K562 (cell line): Measurements from ENCODE around the gene ZNF23. TPM values are rescaled to one million over a fixed set of nuclear protein-coding genes. Genes with fewer than 3 reads are reported as not detected.

Experiments
- BRD4 ChIP-seq: fragments of 200-600 bp; sonication (generic); IDR thresholded peaks from 2 replicates; pipeline ENCODE4 v1.6.1; 2017; ENCODE audit warnings: inconsistent platforms
- JUNB ChIP-seq: fragments of 450-650 bp; formaldehyde crosslinking; conservative IDR thresholded peaks from 2 replicates; pipeline ENCODE4 v1.4.0; 2020; ENCODE audit warnings: mild to moderate bottlenecking
- NEUROD1 ChIP-seq: fragments of 150-350 bp; IDR thresholded peaks from 2 replicates; pipeline ENCODE4 v1.6.1; 2014; ENCODE audit warnings: borderline replicate concordance, low read length, low read depth; ENCODE audit not compliant: partially characterized antibody
- NRF1 ChIP-seq, 2 experiments: fragments of 450-650 bp; IDR thresholded peaks in 1 of 2; conservative IDR thresholded peaks in 1 of 2; 2 replicates each; pipeline ENCODE4 v1.6.1; 2014; ENCODE audit warnings: mild to moderate bottlenecking in 2 of 2
- PHTF2 ChIP-seq: fragments of 250-450 bp; sonication (Bioruptor Pico); IDR thresholded peaks from 2 replicates; pipeline ENCODE4 v1.5.0; 2021; ENCODE audit warnings: mild to moderate bottlenecking
- RBM22 ChIP-seq: fragments of 200-400 bp; formaldehyde crosslinking; IDR thresholded peaks from 2 replicates; pipeline ENCODE4 v1.6.1; 2018; ENCODE audit warnings: low read length, low read depth; ENCODE audit not compliant: poor library complexity, severe bottlenecking
- RCOR1 ChIP-seq, 2 experiments: IDR thresholded peaks; 2 replicates each; pipeline ENCODE4 v1.6.1; 2012; ENCODE audit warnings: low read depth in 2 of 2, low read length in 2 of 2, borderline replicate concordance in 1 of 2, improper control_type of control experiment in 1 of 2
- TAF7 ChIP-seq: fragments of 450-650 bp; IDR thresholded peaks from 2 replicates; pipeline ENCODE4 v1.6.1; 2016; ENCODE audit warnings: missing genetic modification characterization, missing compliant biosample characterization
- ZFPM2 ChIP-seq: fragments of 250-450 bp; sonication (Bioruptor Pico); IDR thresholded peaks from 2 replicates; pipeline ENCODE4 v1.5.1; 2022; ENCODE audit warnings: mild to moderate bottlenecking
- ZNF134 ChIP-seq: fragments of 250-450 bp; sonication (Bioruptor Pico); conservative IDR thresholded peaks from 2 replicates; pipeline ENCODE4 v1.4.0; 2020
- ZNF316 ChIP-seq: fragments of 450-650 bp; IDR thresholded peaks from 2 replicates; pipeline ENCODE4 v1.6.1; 2016
- polyA plus RNA-seq, 8 experiments: library from polyadenylated mRNA; depleted of rRNA in 4 of 8; stranded (reverse) in 5 of 8; unstranded in 3 of 8; fragments of >200 nt; fragmentation: Nextera tagmentation in 2 of 8; fragmentation: Illumina TruSeq in 1 of 8; extraction: Ambion mirVana in 2 of 8; extraction: Trizol in 1 of 8; gene quantifications; 2 replicates each; pipeline versions ENCODE4 v1.2.1 to v1.2.3, GENCODE V29; 2011 to 2014; ENCODE audit warnings: inconsistent platforms in 1 of 8, missing spikeins in 1 of 8
- total RNA-seq, 7 experiments: library from RNA; depleted of rRNA in 6 of 7; stranded (reverse); fragments of >200 nt in 6 of 7; fragmentation: Illumina TruSeq in 2 of 7; extraction: Trizol in 2 of 7; gene quantifications; 2 replicates each; pipeline versions ENCODE4 v1.2.1 to v1.2.3, GENCODE V29; 2011 to 2021; ENCODE audit warnings: low replicate concordance in 1 of 7
- TF ChIP-seq, protein P1 (sequence below), 2 experiments: fragments of 450-650 bp in 1 of 2; sonication (generic) in 1 of 2; formaldehyde crosslinking; conservative IDR thresholded peaks; 2 replicates each; pipeline versions ENCODE4 v1.4.0 to v1.8.1; 2020 to 2022; ENCODE audit warnings: mild to moderate bottlenecking in 1 of 2, missing genetic modification reagents in 1 of 2
- TF ChIP-seq, protein P2 (sequence below), 2 experiments: IDR thresholded peaks; 2 replicates each; pipeline ENCODE4 v1.6.1; 2011; ENCODE audit warnings: borderline replicate concordance in 1 of 2, control low read depth in 1 of 2, low read depth in 1 of 2, low read length in 1 of 2, mild to moderate bottlenecking in 1 of 2, mixed read lengths in 1 of 2, moderate library complexity in 1 of 2; ENCODE audit not compliant: insufficient read depth in 1 of 2, insufficient read length in 1 of 2, poor library complexity in 1 of 2, severe bottlenecking in 1 of 2; ENCODE audit errors: extremely low read depth in 1 of 2
- TF ChIP-seq, protein P3 (sequence below): fragments of 250-450 bp; sonication (Bioruptor Pico); IDR thresholded peaks from 2 replicates; pipeline ENCODE4 v1.8.0; 2021; ENCODE audit warnings: moderate library complexity, mild to moderate bottlenecking, inconsistent platforms
- TF ChIP-seq, protein P4 (sequence below): fragments of 200-400 bp; formaldehyde crosslinking; IDR thresholded peaks from 2 replicates; pipeline ENCODE4 v1.6.1; 2017; ENCODE audit warnings: mild to moderate bottlenecking, low read depth, low read length, moderate library complexity
- TF ChIP-seq, protein P5 (sequence below): fragments of 250-450 bp; sonication (Bioruptor Pico); IDR thresholded peaks from 2 replicates; pipeline ENCODE4 v1.4.0; 2020

The ZNF23 gene
- total and polyA plus RNA-seq, 9 of the 15 experiments (the other 6 are each of a cell fraction or from before 2014, with no cell fraction given) = 4.7 to 13.4 (median 11.2) TPM

DNA sequence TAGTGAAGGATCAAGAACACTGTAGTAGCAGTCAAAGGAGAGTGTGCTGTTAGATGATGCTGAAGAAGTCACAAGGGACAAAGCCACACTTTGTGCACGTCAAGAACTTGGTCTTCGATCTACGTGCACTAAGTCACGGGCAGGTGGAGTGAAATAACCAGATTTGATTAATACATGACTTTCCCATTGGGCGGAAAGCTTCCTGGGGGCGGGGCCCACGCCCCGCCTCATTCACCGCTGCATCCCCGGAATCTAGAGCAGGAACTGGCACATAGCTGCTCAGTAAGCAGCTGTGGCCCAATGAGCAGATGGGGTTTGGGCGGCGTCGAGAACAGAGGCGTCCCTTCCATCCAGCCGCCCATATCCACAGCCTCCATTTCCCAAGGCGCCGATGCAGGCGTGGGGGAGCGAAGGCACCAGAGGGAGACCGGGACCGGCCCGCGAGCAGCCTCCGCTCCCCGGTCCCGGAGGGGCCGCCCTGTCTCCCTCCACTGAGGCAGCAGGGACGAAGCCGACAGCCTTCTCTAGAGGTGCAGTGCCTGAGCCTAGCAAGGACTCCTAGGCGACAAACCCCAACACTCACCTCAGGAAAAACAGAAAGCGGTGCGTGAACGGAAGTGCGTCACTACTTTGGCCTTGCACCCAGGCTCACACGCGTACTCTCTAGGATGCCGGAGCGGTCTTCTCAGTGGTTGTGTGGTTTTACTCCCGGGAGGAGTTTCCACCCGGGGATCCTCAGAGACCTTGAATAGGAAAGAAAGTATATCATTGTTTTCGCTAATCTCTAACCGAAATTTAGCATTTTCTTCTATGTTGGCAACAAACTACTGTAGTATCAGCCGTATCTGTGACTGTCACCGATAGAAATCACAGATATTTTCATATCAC is 22.2 kb upstream of the ZNF23 start (continued):
- TF ChIP-seq, protein P1, sequence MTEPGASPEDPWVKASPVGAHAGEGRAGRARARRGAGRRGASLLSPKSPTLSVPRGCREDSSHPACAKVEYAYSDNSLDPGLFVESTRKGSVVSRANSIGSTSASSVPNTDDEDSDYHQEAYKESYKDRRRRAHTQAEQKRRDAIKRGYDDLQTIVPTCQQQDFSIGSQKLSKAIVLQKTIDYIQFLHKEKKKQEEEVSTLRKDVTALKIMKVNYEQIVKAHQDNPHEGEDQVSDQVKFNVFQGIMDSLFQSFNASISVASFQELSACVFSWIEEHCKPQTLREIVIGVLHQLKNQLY (CRISPR knock-in tag; conservative IDR thresholded peaks at IDR 0.05) = no peak
- TF ChIP-seq, protein P2, sequence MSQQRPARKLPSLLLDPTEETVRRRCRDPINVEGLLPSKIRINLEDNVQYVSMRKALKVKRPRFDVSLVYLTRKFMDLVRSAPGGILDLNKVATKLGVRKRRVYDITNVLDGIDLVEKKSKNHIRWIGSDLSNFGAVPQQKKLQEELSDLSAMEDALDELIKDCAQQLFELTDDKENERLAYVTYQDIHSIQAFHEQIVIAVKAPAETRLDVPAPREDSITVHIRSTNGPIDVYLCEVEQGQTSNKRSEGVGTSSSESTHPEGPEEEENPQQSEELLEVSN (IDR thresholded peaks at IDR 0.05; ENCODE audit: borderline replicate concordance in 1 of 2, extremely low read depth in 1 of 2, insufficient read depth in 1 of 2, insufficient read length in 1 of 2, low read depth in 1 of 2, low read length in 1 of 2, poor library complexity in 1 of 2, severe bottlenecking in 1 of 2) = peak in 1 of 2 experiments; percentile 41
- TF ChIP-seq JUNB (CRISPR knock-in tag) (no peak), RBM22 (no peak), ZFPM2 (CRISPR knock-in tag) (no peak), TAF7 (tag) (peak; percentile 29; the same call in 1 of the 2 replicates), NEUROD1 (no peak), ZNF316 (no peak), RCOR1 (IDR thresholded peaks at IDR 0.05; ENCODE audit: borderline replicate concordance in 1 of 2, low read depth in 2 of 2, low read length in 2 of 2) (peak in 1 of 2 experiments; percentile 73; a peak in 2 of 4 replicates), ZNF134 (no peak), NRF1 (conservative IDR thresholded peaks at IDR 0.05 in 1 of 2, IDR thresholded peaks at IDR 0.05 in 1 of 2) (peak; percentile 34 to 54), BRD4 (no peak), PHTF2 (CRISPR knock-in tag) (no peak)
- TF ChIP-seq, protein P3, sequence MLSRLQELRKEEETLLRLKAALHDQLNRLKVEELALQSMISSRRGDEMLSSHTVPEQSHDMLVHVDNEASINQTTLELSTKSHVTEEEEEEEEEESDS (CRISPR knock-in tag) = no peak
- TF ChIP-seq, protein P4, sequence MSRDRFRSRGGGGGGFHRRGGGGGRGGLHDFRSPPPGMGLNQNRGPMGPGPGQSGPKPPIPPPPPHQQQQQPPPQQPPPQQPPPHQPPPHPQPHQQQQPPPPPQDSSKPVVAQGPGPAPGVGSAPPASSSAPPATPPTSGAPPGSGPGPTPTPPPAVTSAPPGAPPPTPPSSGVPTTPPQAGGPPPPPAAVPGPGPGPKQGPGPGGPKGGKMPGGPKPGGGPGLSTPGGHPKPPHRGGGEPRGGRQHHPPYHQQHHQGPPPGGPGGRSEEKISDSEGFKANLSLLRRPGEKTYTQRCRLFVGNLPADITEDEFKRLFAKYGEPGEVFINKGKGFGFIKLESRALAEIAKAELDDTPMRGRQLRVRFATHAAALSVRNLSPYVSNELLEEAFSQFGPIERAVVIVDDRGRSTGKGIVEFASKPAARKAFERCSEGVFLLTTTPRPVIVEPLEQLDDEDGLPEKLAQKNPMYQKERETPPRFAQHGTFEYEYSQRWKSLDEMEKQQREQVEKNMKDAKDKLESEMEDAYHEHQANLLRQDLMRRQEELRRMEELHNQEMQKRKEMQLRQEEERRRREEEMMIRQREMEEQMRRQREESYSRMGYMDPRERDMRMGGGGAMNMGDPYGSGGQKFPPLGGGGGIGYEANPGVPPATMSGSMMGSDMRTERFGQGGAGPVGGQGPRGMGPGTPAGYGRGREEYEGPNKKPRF = no peak
- TF ChIP-seq, protein P5, sequence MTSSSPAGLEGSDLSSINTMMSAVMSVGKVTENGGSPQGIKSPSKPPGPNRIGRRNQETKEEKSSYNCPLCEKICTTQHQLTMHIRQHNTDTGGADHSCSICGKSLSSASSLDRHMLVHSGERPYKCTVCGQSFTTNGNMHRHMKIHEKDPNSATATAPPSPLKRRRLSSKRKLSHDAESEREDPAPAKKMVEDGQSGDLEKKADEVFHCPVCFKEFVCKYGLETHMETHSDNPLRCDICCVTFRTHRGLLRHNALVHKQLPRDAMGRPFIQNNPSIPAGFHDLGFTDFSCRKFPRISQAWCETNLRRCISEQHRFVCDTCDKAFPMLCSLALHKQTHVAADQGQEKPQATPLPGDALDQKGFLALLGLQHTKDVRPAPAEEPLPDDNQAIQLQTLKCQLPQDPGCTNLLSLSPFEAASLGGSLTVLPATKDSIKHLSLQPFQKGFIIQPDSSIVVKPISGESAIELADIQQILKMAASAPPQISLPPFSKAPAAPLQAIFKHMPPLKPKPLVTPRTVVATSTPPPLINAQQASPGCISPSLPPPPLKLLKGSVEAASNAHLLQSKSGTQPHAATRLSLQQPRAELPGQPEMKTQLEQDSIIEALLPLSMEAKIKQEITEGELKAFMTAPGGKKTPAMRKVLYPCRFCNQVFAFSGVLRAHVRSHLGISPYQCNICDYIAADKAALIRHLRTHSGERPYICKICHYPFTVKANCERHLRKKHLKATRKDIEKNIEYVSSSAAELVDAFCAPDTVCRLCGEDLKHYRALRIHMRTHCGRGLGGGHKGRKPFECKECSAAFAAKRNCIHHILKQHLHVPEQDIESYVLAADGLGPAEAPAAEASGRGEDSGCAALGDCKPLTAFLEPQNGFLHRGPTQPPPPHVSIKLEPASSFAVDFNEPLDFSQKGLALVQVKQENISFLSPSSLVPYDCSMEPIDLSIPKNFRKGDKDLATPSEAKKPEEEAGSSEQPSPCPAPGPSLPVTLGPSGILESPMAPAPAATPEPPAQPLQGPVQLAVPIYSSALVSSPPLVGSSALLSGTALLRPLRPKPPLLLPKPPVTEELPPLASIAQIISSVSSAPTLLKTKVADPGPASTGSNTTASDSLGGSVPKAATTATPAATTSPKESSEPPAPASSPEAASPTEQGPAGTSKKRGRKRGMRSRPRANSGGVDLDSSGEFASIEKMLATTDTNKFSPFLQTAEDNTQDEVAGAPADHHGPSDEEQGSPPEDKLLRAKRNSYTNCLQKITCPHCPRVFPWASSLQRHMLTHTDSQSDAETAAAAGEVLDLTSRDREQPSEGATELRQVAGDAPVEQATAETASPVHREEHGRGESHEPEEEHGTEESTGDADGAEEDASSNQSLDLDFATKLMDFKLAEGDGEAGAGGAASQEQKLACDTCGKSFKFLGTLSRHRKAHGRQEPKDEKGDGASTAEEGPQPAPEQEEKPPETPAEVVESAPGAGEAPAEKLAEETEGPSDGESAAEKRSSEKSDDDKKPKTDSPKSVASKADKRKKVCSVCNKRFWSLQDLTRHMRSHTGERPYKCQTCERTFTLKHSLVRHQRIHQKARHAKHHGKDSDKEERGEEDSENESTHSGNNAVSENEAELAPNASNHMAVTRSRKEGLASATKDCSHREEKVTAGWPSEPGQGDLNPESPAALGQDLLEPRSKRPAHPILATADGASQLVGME (CRISPR knock-in tag) = peak; percentile 75; the same call in 1 of the 2 replicates
